Measurements from ENCODE around the gene ZNF479. TPM values are rescaled to one million over a fixed set of nuclear protein-coding genes. Genes with fewer than 3 reads are reported as not detected.

ZNF479 gene
- total and polyA plus RNA-seq, 2 of the 13 experiments (the other 11 are each of a cell fraction or from before 2014, with no cell fraction given) = not detected

DNA sequence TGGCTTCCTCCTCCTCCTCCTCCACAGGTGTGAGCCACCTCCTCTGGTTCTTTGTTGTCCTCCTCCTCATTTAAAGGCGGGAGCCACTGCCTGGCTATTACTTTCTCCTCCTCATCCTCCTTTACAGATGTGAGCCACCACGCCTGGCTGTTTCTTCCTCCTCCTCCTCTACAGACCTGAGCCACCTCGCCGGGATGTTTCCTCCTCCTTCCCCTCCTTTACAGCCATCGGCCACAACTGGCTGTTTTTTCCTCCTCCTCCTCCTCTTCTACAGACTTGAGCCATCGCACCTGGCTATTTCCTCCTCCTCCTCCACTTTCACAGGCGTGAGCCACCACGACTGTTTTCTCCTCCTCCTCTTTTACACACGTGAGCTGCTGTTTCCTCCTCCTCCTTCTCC is 49.0 kb upstream of the ZNF479 start:
- intact Hi-C loops (cut with micrococcal nuclease; ENCODE audit: unreplicated experiment) = no loop called here
- no peak for FAIRE-seq
- no peak overlapping the region for H3K4me2 ChIP-seq (ENCODE audit: low read depth, low read length)
- H2AFZ ChIP-seq (ENCODE audit: low read length) = no peak overlapping the region
- no TSS peak for BruUV-seq (replicated peaks)
- no peak for ATAC-seq
- no peaks in the 10 kb centered on the region for H3K4me1 ChIP-seq (ENCODE audit: insufficient read depth, low read length)
- no peak for DNase-seq (ENCODE audit: low spot score)
- no peaks in the 10 kb centered on the region for H3K79me2 ChIP-seq (ENCODE audit: insufficient read depth, low read length)
- in situ Hi-C loops (cut with HindIII; ENCODE audit: extremely low pct_ligation_motif_present, low pct_unique_long_range_greater_than_20kb) = no loop called here
- ChIA-PET POLR2A (no interaction called here), CTCF (ENCODE audit: low intra/inter-chr PET ratio, low total read pairs) (no interaction called here)
- no peaks in the 10 kb centered on the region for H3K36me3 ChIP-seq (replicated peaks in 1 of 2; ENCODE audit: control insufficient read depth in 1 of 2, insufficient read depth in 2 of 2, low read length in 2 of 2)
- H3K9ac ChIP-seq (ENCODE audit: insufficient read depth, low read depth, low read length) = no peak overlapping the region
- H3K9me3 ChIP-seq (ENCODE audit: low read length) = peaks cover 71% of the 10 kb centered on the region
- no peak overlapping the region for H3K4me3 ChIP-seq (replicated peaks in 1 of 3; ENCODE audit: insufficient read depth in 1 of 3, low read depth in 2 of 3, low read length in 3 of 3)
- no peak for TF ChIP-seq TSC22D2 (CRISPR knock-in tag; IDR thresholded peaks at IDR 0.05; ENCODE audit: borderline replicate concordance)
- no peak for TF ChIP-seq SIN3A (IDR thresholded peaks at IDR 0.05; ENCODE audit: borderline replicate concordance, low read depth, low read length)
- TF ChIP-seq RAD51 (IDR thresholded peaks at IDR 0.05; ENCODE audit: borderline replicate concordance) = no peak
- no peak for TF ChIP-seq EED (CRISPR knock-in tag; IDR thresholded peaks at IDR 0.05)
- no peak for TF ChIP-seq SRF (IDR thresholded peaks at IDR 0.05; ENCODE audit: low read depth, low read length)
- no peak for TF ChIP-seq MEF2D (CRISPR knock-in tag; IDR thresholded peaks at IDR 0.05)
- no peak for TF ChIP-seq NR0B2 (CRISPR knock-in tag; IDR thresholded peaks at IDR 0.05)
- TF ChIP-seq, protein P1, sequence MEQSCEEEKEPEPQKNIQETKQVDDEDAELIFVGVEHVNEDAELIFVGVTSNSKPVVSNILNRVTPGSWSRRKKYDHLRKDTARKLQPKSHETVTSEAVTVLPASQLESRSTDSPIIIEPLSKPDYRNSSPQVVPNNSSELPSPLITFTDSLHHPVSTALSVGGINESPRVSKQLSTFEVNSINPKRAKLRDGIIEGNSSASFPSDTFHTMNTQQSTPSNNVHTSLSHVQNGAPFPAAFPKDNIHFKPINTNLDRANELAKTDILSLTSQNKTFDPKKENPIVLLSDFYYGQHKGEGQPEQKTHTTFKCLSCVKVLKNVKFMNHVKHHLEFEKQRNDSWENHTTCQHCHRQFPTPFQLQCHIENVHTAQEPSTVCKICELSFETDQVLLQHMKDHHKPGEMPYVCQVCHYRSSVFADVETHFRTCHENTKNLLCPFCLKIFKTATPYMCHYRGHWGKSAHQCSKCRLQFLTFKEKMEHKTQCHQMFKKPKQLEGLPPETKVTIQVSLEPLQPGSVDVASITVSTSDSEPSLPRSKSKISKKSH (CRISPR knock-in tag; IDR thresholded peaks at IDR 0.05; ENCODE audit: borderline replicate concordance) = no peak
- TF ChIP-seq NFE2L2 (IDR thresholded peaks at IDR 0.05; ENCODE audit: low read length) = no peak
- TF ChIP-seq TEAD2 (CRISPR knock-in tag; IDR thresholded peaks at IDR 0.05) = no peak
- TF ChIP-seq RBM39 (IDR thresholded peaks at IDR 0.05; ENCODE audit: low read depth, low read length, poor library complexity, severe bottlenecking) = no peak
- no peak for TF ChIP-seq PRDM15 (CRISPR knock-in tag; IDR thresholded peaks at IDR 0.05)
- TF ChIP-seq ZNF619 (CRISPR knock-in tag; IDR thresholded peaks at IDR 0.05) = no peak
- no peaks in the 10 kb centered on the region for H4K20me1 ChIP-seq (ENCODE audit: insufficient read depth, low read length)
- no peaks in the 10 kb centered on the region for H3K27me3 ChIP-seq (ENCODE audit: control insufficient read depth in 1 of 2, insufficient read depth in 2 of 2, low read length in 2 of 2)
- under 1% methylated on average over 9 of the region's 9 CpGs for WGBS (ENCODE audit: low lambda C conversion rate)
- no peak overlapping the region for H3K27ac ChIP-seq (ENCODE audit: extremely low read length, insufficient read depth, low read length)
